Esophagus muscularis mucosa (tissue), 3 donors: ENCODE measurements around the gene CPNE5.

Experiments
- POLR2A ChIP-seq: fragments of 450-650 bp; IDR thresholded peaks from one replicate; pipeline ENCODE4 v1.6.1; 2017; ENCODE audit warnings: antibody characterized with exemption, moderate library complexity, mild to moderate bottlenecking, low read depth
- POLR2AphosphoS5 ChIP-seq, 2 donors: sonication (generic); formaldehyde crosslinking; IDR thresholded peaks; one replicate each; pipeline ENCODE4 v1.6.1; 2017; ENCODE audit warnings: antibody characterized with exemption in 2 of 2
- TF ChIP-seq, protein P1 (sequence below), 3 experiments: fragments of 200-600 bp in 2 of 3; fragments of 450-650 bp in 1 of 3; sonication (generic) in 2 of 3; IDR thresholded peaks; one replicate each; pipeline ENCODE4 v1.5.1; 2017 to 2019; ENCODE audit warnings: antibody characterized with exemption in 3 of 3, mild to moderate bottlenecking in 2 of 3, moderate library complexity in 1 of 3

DNA sequence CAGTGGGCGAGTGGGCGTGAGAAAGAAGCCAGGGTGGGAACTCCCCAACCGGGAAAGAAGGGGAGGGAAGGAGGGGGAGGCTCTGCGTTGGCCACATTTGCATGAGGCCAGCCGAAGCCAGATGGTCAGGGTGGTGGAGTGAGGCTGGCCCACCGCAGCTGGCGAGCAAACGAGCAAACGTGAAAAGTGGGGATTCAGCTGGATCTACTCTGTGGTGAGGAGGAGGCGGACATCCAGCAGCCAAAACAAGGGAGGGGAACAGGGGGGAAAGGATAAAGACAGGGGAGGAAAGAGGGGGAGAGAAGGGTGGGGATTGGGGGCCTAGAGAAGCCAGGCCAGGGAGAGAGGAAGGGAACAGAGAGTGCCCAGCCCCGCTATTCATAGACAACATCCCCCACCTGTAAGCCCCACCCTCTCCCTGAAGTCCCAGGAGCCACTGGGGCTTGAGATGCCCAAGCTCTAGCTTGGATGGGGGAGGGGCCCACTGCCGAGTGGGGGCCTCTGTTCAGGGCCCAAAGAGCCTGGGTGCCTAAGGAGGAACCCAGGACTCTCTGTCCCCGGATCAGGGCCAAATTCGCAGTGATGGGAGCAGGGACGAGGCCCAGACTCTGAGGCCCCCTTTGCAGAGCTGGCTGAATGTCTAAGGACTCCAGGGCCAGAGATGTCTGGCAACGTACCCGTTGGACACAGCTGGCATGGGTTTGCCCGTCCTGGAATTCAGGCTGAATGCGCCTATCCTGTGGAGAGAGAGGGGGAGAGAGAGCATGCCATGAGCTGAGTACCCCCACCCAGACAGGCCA is 45.1 kb downstream of the CPNE5 start:
- TF ChIP-seq, protein P1, sequence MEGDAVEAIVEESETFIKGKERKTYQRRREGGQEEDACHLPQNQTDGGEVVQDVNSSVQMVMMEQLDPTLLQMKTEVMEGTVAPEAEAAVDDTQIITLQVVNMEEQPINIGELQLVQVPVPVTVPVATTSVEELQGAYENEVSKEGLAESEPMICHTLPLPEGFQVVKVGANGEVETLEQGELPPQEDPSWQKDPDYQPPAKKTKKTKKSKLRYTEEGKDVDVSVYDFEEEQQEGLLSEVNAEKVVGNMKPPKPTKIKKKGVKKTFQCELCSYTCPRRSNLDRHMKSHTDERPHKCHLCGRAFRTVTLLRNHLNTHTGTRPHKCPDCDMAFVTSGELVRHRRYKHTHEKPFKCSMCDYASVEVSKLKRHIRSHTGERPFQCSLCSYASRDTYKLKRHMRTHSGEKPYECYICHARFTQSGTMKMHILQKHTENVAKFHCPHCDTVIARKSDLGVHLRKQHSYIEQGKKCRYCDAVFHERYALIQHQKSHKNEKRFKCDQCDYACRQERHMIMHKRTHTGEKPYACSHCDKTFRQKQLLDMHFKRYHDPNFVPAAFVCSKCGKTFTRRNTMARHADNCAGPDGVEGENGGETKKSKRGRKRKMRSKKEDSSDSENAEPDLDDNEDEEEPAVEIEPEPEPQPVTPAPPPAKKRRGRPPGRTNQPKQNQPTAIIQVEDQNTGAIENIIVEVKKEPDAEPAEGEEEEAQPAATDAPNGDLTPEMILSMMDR (IDR thresholded peaks at IDR 0.05) = no peak
- TF ChIP-seq POLR2A = no peak
- TF ChIP-seq POLR2AphosphoS5 (IDR thresholded peaks at IDR 0.05) = no peak
